K562 (cell line): ENCODE data around the gene FMN1. TPM values are rescaled to one million over a fixed set of nuclear protein-coding genes. Genes with fewer than 3 reads are reported as not detected.

Experiments
- ATAC-seq: fragments of 200-7000 bp; cut with Tn5 transposase; 3 replicates; pipeline ENCODE4 v1.9.1; 2020; ENCODE audit warnings: moderate library complexity
- BruUV-seq: library from RNA; stranded (reverse); fragments of 400-500 nt; replicated peaks from 2 replicates; lab custom pipeline; 2021; lab: Mats Ljungman, UMichigan
- CTCF ChIA-PET: fragments of 300-600 bp; formaldehyde crosslinking; extraction: SDS; loops from one replicate; lab custom pipeline; 2021; ENCODE audit warnings: low intra/inter-chr PET ratio; lab: Yijun Ruan, JAX
- POLR2A ChIA-PET: fragments of 300-600, 350-650 bp; sonication (Branson Sonifier 250); formaldehyde crosslinking; extraction: SDS; loops from one replicate; lab custom pipeline; 2021; ENCODE audit warnings: antibody characterized with exemption, inconsistent platforms; lab: Yijun Ruan, JAX
- DNase-seq, 4 experiments: peaks; one replicate each; pipeline versions ENCODE4 v3.0.0 to v3.0.0-alpha.2; 2011 to 2018; ENCODE audit warnings: low spot score in 3 of 4, mixed read lengths in 3 of 4; ENCODE audit errors: extremely low read depth in 1 of 4
- FAIRE-seq: peaks from 2 replicates; lab custom pipeline; 2011; peaks lifted over from hg19 to GRCh38; lab: Jason Lieb, UNC
- H2AFZ ChIP-seq: 2 replicates; pipeline ENCODE4 v1.6.0; 2011; ENCODE audit warnings: low read depth, low read length, control low read depth, inconsistent platforms
- H3K27ac ChIP-seq: fragments of 200-600 bp; 3 replicates; pipeline ENCODE4 v1.8.0; 2011; ENCODE audit warnings: low read depth, mild to moderate bottlenecking, control low read depth, inconsistent platforms, low read length, moderate library complexity, mixed read lengths; ENCODE audit errors: extremely low read depth
- H3K27me3 ChIP-seq, 2 experiments: fragments of 300-600 bp in 1 of 2; 2 replicates in 1 of 2; 3 replicates in 1 of 2; pipeline versions ENCODE4 v1.6.0 to v1.8.0; 2011; ENCODE audit warnings: inconsistent platforms in 2 of 2, low read length in 2 of 2, mild to moderate bottlenecking in 1 of 2, mixed read lengths in 1 of 2, moderate library complexity in 1 of 2; ENCODE audit not compliant: control insufficient read depth in 2 of 2, insufficient read depth in 2 of 2
- H3K36me3 ChIP-seq: fragments of 300-600 bp; 3 replicates; pipeline ENCODE4 v1.8.0; 2011; ENCODE audit warnings: mild to moderate bottlenecking, low read length, inconsistent platforms; ENCODE audit not compliant: control insufficient read depth, insufficient read depth
- H3K4me1 ChIP-seq, 2 experiments: fragments of 200-600 bp in 1 of 2; replicated peaks in 1 of 2; 2 replicates in 1 of 2; 3 replicates in 1 of 2; pipeline versions ENCODE4 v1.5.1 to v1.8.0; 2011; ENCODE audit warnings: inconsistent platforms in 2 of 2, low read length in 2 of 2, mild to moderate bottlenecking in 1 of 2, mixed read lengths in 1 of 2, moderate library complexity in 1 of 2; ENCODE audit not compliant: control insufficient read depth in 2 of 2, insufficient read depth in 2 of 2
- H3K4me2 ChIP-seq: 2 replicates; pipeline ENCODE4 v1.6.1; 2011; ENCODE audit warnings: low read length, control low read depth, inconsistent platforms, mixed read lengths; ENCODE audit not compliant: insufficient read depth
- H3K4me3 ChIP-seq: fragments of 200-600 bp; sonication (generic), shearing (Covaris generic); 2 replicates; pipeline ENCODE4 v1.5.1; 2016; ENCODE audit warnings: control low read depth, inconsistent platforms
- H3K79me2 ChIP-seq: fragments of 200-600 bp; 3 replicates; pipeline ENCODE4 v1.8.0; 2011; ENCODE audit warnings: low read length, inconsistent platforms; ENCODE audit not compliant: control insufficient read depth, insufficient read depth
- H3K9ac ChIP-seq, 2 experiments: 2 replicates each; pipeline versions ENCODE4 v1.6.0 to v1.6.1; 2011; ENCODE audit warnings: low read depth in 2 of 2, low read length in 2 of 2, control low read depth in 1 of 2, inconsistent platforms in 1 of 2, mild to moderate bottlenecking in 1 of 2, mixed read lengths in 1 of 2; ENCODE audit not compliant: insufficient read depth in 1 of 2
- H3K9me1 ChIP-seq: one replicate; pipeline ENCODE4 v1.6.0; 2011; ENCODE audit warnings: inconsistent platforms, mild to moderate bottlenecking, low read length, moderate library complexity; ENCODE audit not compliant: control insufficient read depth, insufficient read depth
- H3K9me3 ChIP-seq: replicated peaks from 2 replicates; pipeline ENCODE4 v1.5.1; 2011; ENCODE audit warnings: low read depth, low read length, inconsistent platforms; ENCODE audit not compliant: control insufficient read depth, insufficient read depth
- H4K20me1 ChIP-seq: replicated peaks from 2 replicates; pipeline ENCODE4 v1.6.1; 2011; ENCODE audit warnings: low read length, inconsistent platforms, mixed read lengths; ENCODE audit not compliant: control insufficient read depth, insufficient read depth
- ATF3 ChIP-seq, 2 experiments: fragments of 450-650 bp in 1 of 2; sonication (generic) in 1 of 2; formaldehyde crosslinking in 1 of 2; IDR thresholded peaks in 1 of 2; conservative IDR thresholded peaks in 1 of 2; 2 replicates each; pipeline versions ENCODE4 v1.6.1 to v1.8.1; 2016 to 2023; ENCODE audit warnings: mild to moderate bottlenecking in 2 of 2, moderate library complexity in 2 of 2, inconsistent platforms in 1 of 2, missing genetic modification reagents in 1 of 2
- CCAR2 ChIP-seq: fragments of 200-400 bp; formaldehyde crosslinking; IDR thresholded peaks from 2 replicates; pipeline ENCODE4 v1.6.1; 2017; ENCODE audit warnings: mild to moderate bottlenecking, low read depth, low read length
- ETS1 ChIP-seq: conservative IDR thresholded peaks from 2 replicates; pipeline ENCODE4 v1.6.1; 2011; ENCODE audit warnings: low read depth, mild to moderate bottlenecking, low read length; ENCODE audit not compliant: control insufficient read depth
- NFE2L1 ChIP-seq: fragments of 450-650 bp; IDR thresholded peaks from 2 replicates; pipeline ENCODE4 v1.6.1; 2016; ENCODE audit warnings: missing genetic modification characterization, low read depth, mild to moderate bottlenecking, missing compliant biosample characterization, moderate library complexity, borderline replicate concordance
- TRIM24 ChIP-seq, 2 experiments: fragments of 450-650 bp; IDR thresholded peaks; 2 replicates each; pipeline ENCODE4 v1.6.1; 2016
- ZNF121 ChIP-seq: sonication (generic); formaldehyde crosslinking; conservative IDR thresholded peaks from 2 replicates; pipeline ENCODE4 v1.8.0; 2022; ENCODE audit warnings: missing genetic modification reagents
- ZNF318 ChIP-seq, 2 experiments: fragments of 450-650 bp; IDR thresholded peaks; 2 replicates each; pipeline ENCODE4 v1.6.1; 2016; ENCODE audit warnings: mild to moderate bottlenecking in 2 of 2, borderline replicate concordance in 1 of 2, low read depth in 1 of 2, moderate library complexity in 1 of 2
- WGBS: fragments of 100-300 bp; shearing (Covaris generic); methylation state at CpG from one replicate; pipeline ENCODE4 v1.1.6; 2016; ENCODE audit warnings: low coverage, mixed read lengths; ENCODE audit not compliant: insufficient coverage; ENCODE audit errors: missing lambda C conversion rate; 5-methylcytosine and 5-hydroxymethylcytosine counted together
- in situ Hi-C: fragments of 300-500 bp; cut with MboI; formaldehyde crosslinking; loops from 4 replicates; pipeline ENCODE4 v1.15.0; 2018; ENCODE audit warnings: inconsistent platforms, mixed read lengths
- intact Hi-C: fragments of 100-400 bp; cut with micrococcal nuclease; formaldehyde crosslinking; loops from 2 replicates; pipeline ENCODE4 v1.14.2; 2022
- polyA plus RNA-seq, 8 experiments: library from polyadenylated mRNA; depleted of rRNA in 4 of 8; stranded (reverse) in 5 of 8; unstranded in 3 of 8; fragments of >200 nt; fragmentation: Nextera tagmentation in 2 of 8; fragmentation: Illumina TruSeq in 1 of 8; extraction: Ambion mirVana in 2 of 8; extraction: Trizol in 1 of 8; gene quantifications; 2 replicates each; pipeline versions ENCODE4 v1.2.1 to v1.2.3, GENCODE V29; 2011 to 2014; ENCODE audit warnings: inconsistent platforms in 1 of 8, missing spikeins in 1 of 8
- total RNA-seq, 7 experiments: library from RNA; depleted of rRNA in 6 of 7; stranded (reverse); fragments of >200 nt in 6 of 7; fragmentation: Illumina TruSeq in 2 of 7; extraction: Trizol in 2 of 7; gene quantifications; 2 replicates each; pipeline versions ENCODE4 v1.2.1 to v1.2.3, GENCODE V29; 2011 to 2021; ENCODE audit warnings: low replicate concordance in 1 of 7

FMN1 gene
- total and polyA plus RNA-seq, 9 of the 15 experiments (the other 6 are each of a cell fraction or from before 2014, with no cell fraction given): 0.03 to 0.07 (median 0.04) TPM; not detected in 6

- TF ChIP-seq CCAR2: no peak
- no peak for TF ChIP-seq ATF3 (IDR thresholded peaks at IDR 0.05)
- TF ChIP-seq ATF3 (CRISPR knock-in tag; conservative IDR thresholded peaks at IDR 0.05): no peak
- no peak for TF ChIP-seq ZNF121 (CRISPR knock-in tag)
- TF ChIP-seq, all 486 proteins: peak for 0
Measured at GRCh38 chr15:32857732-32858131, 336.8 kb downstream of the FMN1 start (continued).

GRCh38 chr15:32856753-32857152 is 337.8 kb downstream of the FMN1 start:
- WGBS: 2% methylated on average over 4 of the region's 4 CpGs
- CTCF ChIA-PET: no interaction called here
- no peak for ATAC-seq

More at GRCh38 chr15:32856753-32857152, 337.8 kb downstream of the FMN1 start:
- BruUV-seq: no TSS peak
- Histone ChIP-seq H3K9ac (no peak overlapping the region), H3K79me2 (no peaks in the 10 kb centered on the region), H3K27ac (no peak overlapping the region), H3K4me1 (no peaks in the 10 kb centered on the region), H3K9me3 (no peaks in the 10 kb centered on the region), H4K20me1 (no peaks in the 10 kb centered on the region), H3K4me2 (no peak overlapping the region), H2AFZ (no peak overlapping the region), H3K27me3 (peaks cover 0 to 2% of the 10 kb centered on the region in 2 experiments; a peak in 2 of 5 replicates), H3K9me1 (no peaks in the 10 kb centered on the region), H3K36me3 (no peaks in the 10 kb centered on the region), H3K4me3 (no peak overlapping the region)
- no peak for FAIRE-seq
- in situ Hi-C loops (no loop called here), intact Hi-C loops (no loop called here)
- DNase-seq: no peak
- TF ChIP-seq TRIM24 (IDR thresholded peaks at IDR 0.05): no peak
- no peak for TF ChIP-seq ETS1
- TF ChIP-seq NFE2L1 (tag): no peak
- no peak for TF ChIP-seq ZNF318 (IDR thresholded peaks at IDR 0.05; ENCODE audit: borderline replicate concordance in 1 of 2, low read depth in 1 of 2)
- POLR2A ChIA-PET: no interaction called here
